Left lung (tissue), 10 donors: ENCODE results near the gene RASAL1. TPM values are rescaled to one million over a fixed set of nuclear protein-coding genes. Genes with fewer than 3 reads are reported as not detected.

Experiments
- ATAC-seq: fragments of 200-7000 bp; cut with Tn5 transposase; one replicate; pipeline ENCODE4 v1.9.1; 2020; ENCODE audit warnings: moderate library complexity
- DNase-seq, 4 donors: peaks; one replicate each; pipeline ENCODE4 v3.0.0-alpha.2; 2013 to 2020
- H3K27ac ChIP-seq, 2 donors: fragments of 200-600 bp; sonication (generic) in 1 of 2; one replicate each; pipeline versions ENCODE4 v1.5.0 to v1.8.0; 2020 to 2021
- H3K27me3 ChIP-seq, 2 donors: fragments of 200-600 bp; sonication (generic) in 1 of 2; one replicate each; pipeline versions ENCODE4 v1.5.0 to v1.8.0; 2020 to 2021
- H3K36me3 ChIP-seq, 2 donors: fragments of 200-600 bp; sonication (generic) in 1 of 2; one replicate each; pipeline versions ENCODE4 v1.5.0 to v1.8.0; 2020 to 2021
- H3K4me1 ChIP-seq, 2 donors: fragments of 200-600 bp; one replicate each; pipeline ENCODE4 v1.8.0; 2021
- H3K4me3 ChIP-seq, 2 donors: fragments of 200-600 bp; sonication (generic) in 1 of 2; one replicate each; pipeline versions ENCODE4 v1.5.0 to v1.8.0; 2020 to 2021; ENCODE audit warnings: mild to moderate bottlenecking in 1 of 2
- H3K9me3 ChIP-seq, 2 donors: fragments of 200-600 bp; sonication (generic) in 1 of 2; one replicate each; pipeline versions ENCODE4 v1.5.0 to v1.8.0; 2020 to 2021
- intact Hi-C, 2 donors: fragments of 100-400 bp; cut with DNase I; formaldehyde crosslinking; loops; one replicate each; pipeline versions ENCODE4 v1.11.2 to v1.14.2; 2022
- polyA plus RNA-seq, 6 donors: library from polyadenylated mRNA; unstranded; fragments of 120-200 nt; gene quantifications; one replicate each; pipeline ENCODE4 v1.2.1, GENCODE V29; 2013; ENCODE audit not compliant: insufficient read length in 6 of 6
- total RNA-seq, 2 donors: library from RNA; stranded (reverse); fragmentation: NEBNext Ultra II Directional; extraction: Animal tissue kit (Norgen Biotek cat#: 25700); gene quantifications; one replicate each; pipeline ENCODE4 v1.2.1, GENCODE V29; 2021
- TF ChIP-seq, protein P1 (sequence below), 2 donors: fragments of 200-600 bp; sonication (generic) in 1 of 2; IDR thresholded peaks; one replicate each; pipeline versions ENCODE4 v1.5.0 to v1.8.0; 2021; ENCODE audit warnings: antibody characterized with exemption in 2 of 2
- donor health status: DM: no; HTN: yes; CAD: no.
- donor health status: DM: no; HTN: no; CAD: no.

The RASAL1 gene
- total and polyA plus RNA-seq, 8 donors: 0.16 to 0.46 (median 0.24) TPM

DNA sequence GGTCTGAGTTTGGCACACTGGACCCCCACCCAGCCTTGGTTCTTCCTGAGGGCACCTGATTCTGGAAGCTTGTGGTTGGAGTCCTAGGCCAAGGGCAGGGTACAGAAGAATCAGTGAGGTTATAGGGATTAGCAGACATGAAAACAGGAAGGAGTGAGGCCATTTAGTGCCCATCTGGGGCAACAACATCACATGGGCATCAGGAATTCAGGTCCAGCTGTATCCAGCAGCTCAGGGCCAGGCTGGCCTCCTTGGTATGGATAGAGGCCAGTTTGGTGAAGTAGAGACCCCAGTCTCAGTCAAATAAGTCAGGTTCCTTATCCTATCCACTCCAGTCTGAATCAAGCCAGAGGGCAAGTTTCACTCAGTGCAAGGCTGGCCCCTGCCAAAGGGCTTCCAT is 36.2 kb downstream of the RASAL1 start:
- Histone ChIP-seq H3K4me3 (no peak overlapping the region), H3K4me1 (peaks cover 0 to 8% of the 10 kb centered on the region in 2 donors), H3K27me3 (peaks cover 0 to 19% of the 10 kb centered on the region in 2 donors), H3K9me3 (no peaks in the 10 kb centered on the region), H3K36me3 (no peaks in the 10 kb centered on the region), H3K27ac (no peak overlapping the region)
- DNase-seq (no peak), ATAC-seq (no peak)
- intact Hi-C loops: no loop called here
- TF ChIP-seq, protein P1, sequence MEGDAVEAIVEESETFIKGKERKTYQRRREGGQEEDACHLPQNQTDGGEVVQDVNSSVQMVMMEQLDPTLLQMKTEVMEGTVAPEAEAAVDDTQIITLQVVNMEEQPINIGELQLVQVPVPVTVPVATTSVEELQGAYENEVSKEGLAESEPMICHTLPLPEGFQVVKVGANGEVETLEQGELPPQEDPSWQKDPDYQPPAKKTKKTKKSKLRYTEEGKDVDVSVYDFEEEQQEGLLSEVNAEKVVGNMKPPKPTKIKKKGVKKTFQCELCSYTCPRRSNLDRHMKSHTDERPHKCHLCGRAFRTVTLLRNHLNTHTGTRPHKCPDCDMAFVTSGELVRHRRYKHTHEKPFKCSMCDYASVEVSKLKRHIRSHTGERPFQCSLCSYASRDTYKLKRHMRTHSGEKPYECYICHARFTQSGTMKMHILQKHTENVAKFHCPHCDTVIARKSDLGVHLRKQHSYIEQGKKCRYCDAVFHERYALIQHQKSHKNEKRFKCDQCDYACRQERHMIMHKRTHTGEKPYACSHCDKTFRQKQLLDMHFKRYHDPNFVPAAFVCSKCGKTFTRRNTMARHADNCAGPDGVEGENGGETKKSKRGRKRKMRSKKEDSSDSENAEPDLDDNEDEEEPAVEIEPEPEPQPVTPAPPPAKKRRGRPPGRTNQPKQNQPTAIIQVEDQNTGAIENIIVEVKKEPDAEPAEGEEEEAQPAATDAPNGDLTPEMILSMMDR (IDR thresholded peaks at IDR 0.05): no peak

DNA sequence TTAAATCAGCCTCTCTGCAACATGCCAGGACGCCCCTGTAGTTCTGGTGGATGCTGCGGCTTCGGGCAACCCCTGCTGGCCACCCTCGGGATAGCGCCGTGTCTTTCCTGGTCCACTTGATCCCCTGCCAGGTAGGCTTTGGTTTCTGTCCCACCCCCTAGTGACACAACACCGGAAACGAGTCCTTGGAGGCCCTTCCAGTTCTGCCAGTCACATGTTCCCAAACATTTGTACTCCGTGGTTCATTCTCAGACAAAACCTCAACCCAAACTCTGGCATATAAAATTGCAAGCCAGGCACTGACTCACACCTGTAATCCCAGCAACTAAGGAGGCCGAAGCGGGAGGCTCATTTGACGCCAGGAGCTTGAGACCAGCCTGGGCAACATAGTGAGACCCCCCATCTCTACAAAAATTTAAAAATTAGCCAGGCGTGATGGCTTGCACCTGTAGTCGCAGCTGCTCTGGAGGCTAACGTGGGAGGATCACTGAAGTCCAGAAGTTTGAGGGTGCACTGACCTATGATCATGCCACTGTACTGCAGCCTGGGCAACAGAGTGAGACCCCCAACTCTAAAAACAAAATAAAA is 37.0 kb downstream of the RASAL1 start:
- Histone ChIP-seq H3K27ac (no peak overlapping the region), H3K9me3 (no peaks in the 10 kb centered on the region), H3K27me3 (peaks cover 0 to 18% of the 10 kb centered on the region in 2 donors), H3K36me3 (no peaks in the 10 kb centered on the region), H3K4me3 (no peak overlapping the region), H3K4me1 (peaks cover 0 to 8% of the 10 kb centered on the region in 2 donors)
- ATAC-seq: peak; percentile 93
- DNase-seq: peak in 3 of 4 donors; percentile 33 to 81 (median 76)
- TF ChIP-seq, protein P1 (IDR thresholded peaks at IDR 0.05): peak; percentile 76
- intact Hi-C loops: no loop called here

DNA sequence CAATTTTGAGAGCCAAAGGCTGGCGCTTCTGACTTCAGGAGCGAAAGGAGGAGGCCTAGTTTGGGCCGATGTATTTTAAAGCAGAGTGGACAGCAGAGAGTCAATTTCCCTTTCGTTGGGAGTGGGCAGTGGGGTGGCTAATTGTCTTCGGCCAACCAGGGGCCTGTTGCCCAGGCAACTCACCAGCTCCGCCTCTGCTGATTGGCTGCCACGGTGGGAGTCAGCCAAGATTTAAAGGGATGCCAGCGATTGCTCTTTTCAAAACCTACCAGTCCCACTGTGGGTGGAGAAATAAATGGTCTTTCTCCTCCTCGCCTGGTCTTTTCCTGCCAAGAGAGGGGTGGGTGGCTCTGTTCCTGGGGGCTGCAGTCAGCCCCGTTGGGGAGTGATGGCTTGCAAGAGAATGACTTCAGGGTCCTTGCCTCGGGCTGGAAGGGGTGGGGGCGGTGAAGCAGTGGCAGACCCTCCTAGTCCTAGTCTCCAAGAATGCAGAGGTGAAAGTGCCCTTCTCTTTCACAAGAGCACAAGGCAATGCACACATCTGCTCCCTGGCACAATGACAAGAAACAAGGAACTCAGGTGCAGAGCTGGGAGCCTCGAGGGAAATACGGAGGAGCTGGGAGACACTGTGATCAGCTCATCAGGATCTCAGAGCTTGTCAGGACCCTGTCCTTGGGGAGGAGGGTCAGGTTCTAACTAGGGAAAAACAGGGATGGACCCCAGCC is 37.7 kb downstream of the RASAL1 start:
- DNase-seq: peak in 1 of 4 donors; percentile 36
- H3K4me3 ChIP-seq: no peak overlapping the region
- TF ChIP-seq, protein P1 (IDR thresholded peaks at IDR 0.05): no peak
- no peaks in the 10 kb centered on the region for H3K9me3 ChIP-seq
- no peaks in the 10 kb centered on the region for H3K36me3 ChIP-seq
- intact Hi-C loops: no loop called here
- peaks cover 0 to 19% of the 10 kb centered on the region in 2 donors for H3K27me3 ChIP-seq
- peak; percentile 4 for ATAC-seq
- H3K4me1 ChIP-seq: peaks cover 0 to 8% of the 10 kb centered on the region in 2 donors
- H3K27ac ChIP-seq: no peak overlapping the region

DNA sequence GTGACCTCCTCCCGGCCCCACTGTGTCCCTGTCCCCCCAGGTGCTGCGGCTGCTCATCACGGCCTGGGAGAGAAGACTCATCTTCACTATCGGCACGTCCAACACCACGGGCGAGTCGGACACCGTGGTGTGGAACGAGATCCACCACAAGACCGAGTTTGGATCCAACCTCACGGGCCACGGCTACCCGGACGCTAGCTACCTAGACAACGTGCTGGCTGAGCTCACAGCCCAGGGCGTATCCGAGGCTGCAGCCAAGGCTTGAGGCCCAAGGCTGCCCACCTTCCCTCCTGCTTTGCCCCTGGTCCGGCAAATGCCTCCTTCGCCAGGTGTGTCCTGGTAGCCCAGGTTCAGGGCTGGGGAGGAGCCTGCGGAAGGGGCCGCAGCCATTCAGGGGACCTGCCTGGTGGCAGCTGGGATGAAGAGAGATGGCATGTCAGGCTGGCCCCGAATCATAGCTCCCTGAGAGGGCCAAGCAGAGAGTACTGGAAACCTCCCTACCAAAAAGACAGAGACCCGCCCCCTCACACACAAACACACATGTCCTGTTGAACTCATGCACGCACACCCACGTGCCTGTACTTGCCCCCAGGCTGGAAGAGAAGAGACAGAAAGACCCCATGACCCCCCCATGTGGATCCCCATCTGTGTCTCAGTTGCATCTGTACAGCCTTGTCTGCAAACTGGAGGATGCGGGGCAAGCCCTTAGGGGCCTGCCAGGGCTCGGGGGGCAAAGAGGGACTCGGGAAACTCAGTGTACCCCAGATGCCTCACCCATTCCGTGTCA is 38.7 kb downstream of the RASAL1 start:
- TF ChIP-seq, protein P1 (IDR thresholded peaks at IDR 0.05): no peak
- Histone ChIP-seq H3K9me3 (no peaks in the 10 kb centered on the region), H3K36me3 (no peaks in the 10 kb centered on the region), H3K27ac (no peak overlapping the region), H3K27me3 (peaks cover 0 to 29% of the 10 kb centered on the region in 2 donors), H3K4me3 (no peak overlapping the region), H3K4me1 (peaks cover 0 to 8% of the 10 kb centered on the region in 2 donors)
- ATAC-seq (no peak), DNase-seq (no peak)
- intact Hi-C loops: no loop called here

DNA sequence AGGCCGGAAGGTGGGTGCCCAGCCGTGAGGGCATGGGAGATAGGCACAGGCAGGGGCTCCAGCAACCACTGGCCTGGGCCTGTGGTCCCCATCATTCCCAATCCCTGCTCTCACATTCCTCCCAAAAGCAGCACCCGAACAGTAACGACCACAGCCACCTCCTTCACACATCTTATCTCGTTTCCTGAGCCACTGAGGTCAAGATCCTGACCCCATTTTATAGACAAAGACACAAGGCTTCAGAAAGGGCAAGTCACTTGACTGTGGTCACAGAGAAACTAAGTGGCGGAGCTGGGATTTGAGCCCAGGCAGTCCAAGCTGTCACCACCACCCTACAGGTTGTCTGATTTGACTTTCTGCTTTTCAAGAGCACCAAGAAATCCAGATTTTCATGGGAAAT is 40.2 kb downstream of the RASAL1 start:
- Histone ChIP-seq H3K36me3 (no peaks in the 10 kb centered on the region), H3K4me1 (peaks cover 0 to 8% of the 10 kb centered on the region in 2 donors), H3K4me3 (no peak overlapping the region), H3K9me3 (no peaks in the 10 kb centered on the region), H3K27me3 (peaks cover 0 to 39% of the 10 kb centered on the region in 2 donors), H3K27ac (no peak overlapping the region)
- ATAC-seq (peak; percentile 4), DNase-seq (no peak)
- TF ChIP-seq, protein P1 (IDR thresholded peaks at IDR 0.05): no peak
- intact Hi-C loops: no loop called here
